Mesendoderm (in vitro differentiated cells): ENCODE results near the gene ENDOU.

Source experiments
- DNase-seq: peaks from one replicate; pipeline ENCODE4 v3.0.0; 2013
- H2AK5ac ChIP-seq: 2 replicates; pipeline ENCODE4 v1.6.1; 2013; ENCODE audit warnings: low read length, inconsistent platforms
- H2BK120ac ChIP-seq: 2 replicates; pipeline ENCODE4 v1.6.1; 2013; ENCODE audit warnings: low read depth, mild to moderate bottlenecking, low read length, moderate library complexity, mixed read lengths
- H2BK15ac ChIP-seq: replicated peaks from 2 replicates; pipeline ENCODE4 v1.6.1; 2013; ENCODE audit warnings: low read depth, mild to moderate bottlenecking, moderate library complexity
- H2BK5ac ChIP-seq: 2 replicates; pipeline ENCODE4 v1.6.1; 2013; ENCODE audit warnings: low read length, inconsistent platforms
- H3K18ac ChIP-seq: 2 replicates; pipeline ENCODE4 v1.6.1; 2013; ENCODE audit warnings: mild to moderate bottlenecking, low read length, mixed read lengths
- H3K23ac ChIP-seq: one replicate; pipeline ENCODE4 v1.6.1; 2013; ENCODE audit warnings: low read length
- H3K27ac ChIP-seq: 2 replicates; pipeline ENCODE4 v1.5.1; 2013; ENCODE audit warnings: low read depth, mild to moderate bottlenecking, inconsistent platforms, low read length, moderate library complexity
- H3K27me3 ChIP-seq: 2 replicates; pipeline ENCODE4 v1.6.1; 2013; ENCODE audit warnings: low read length, control low read depth, mild to moderate bottlenecking, inconsistent platforms; ENCODE audit not compliant: insufficient read depth, poor library complexity
- H3K36me3 ChIP-seq: 2 replicates; pipeline ENCODE4 v1.6.1; 2013; ENCODE audit warnings: low read length, inconsistent platforms; ENCODE audit not compliant: control insufficient read depth, insufficient read depth
- H3K4ac ChIP-seq: one replicate; pipeline ENCODE4 v1.6.1; 2013; ENCODE audit warnings: low read depth, mild to moderate bottlenecking, low read length, moderate library complexity
- H3K4me1 ChIP-seq: 2 replicates; pipeline ENCODE4 v1.6.1; 2013; ENCODE audit warnings: low read depth, low read length, inconsistent platforms; ENCODE audit not compliant: control insufficient read depth
- H3K4me2 ChIP-seq: 2 replicates; pipeline ENCODE4 v1.6.1; 2013; ENCODE audit warnings: low read length
- H3K4me3 ChIP-seq: 2 replicates; pipeline ENCODE4 v1.5.1; 2013; ENCODE audit warnings: mild to moderate bottlenecking, low read length
- H3K56ac ChIP-seq: one replicate; pipeline ENCODE4 v1.6.1; 2013; ENCODE audit warnings: low read length
- H3K79me1 ChIP-seq: 2 replicates; pipeline ENCODE4 v1.6.1; 2013; ENCODE audit warnings: low read length, inconsistent platforms
- H3K79me2 ChIP-seq: 2 replicates; pipeline ENCODE4 v1.6.1; 2013; ENCODE audit warnings: mild to moderate bottlenecking, low read length; ENCODE audit not compliant: control insufficient read depth, insufficient read depth
- H3K9ac ChIP-seq: 2 replicates; pipeline ENCODE4 v1.6.1; 2013; ENCODE audit warnings: low read length, inconsistent platforms
- H4K5ac ChIP-seq: one replicate; pipeline ENCODE4 v1.6.1; 2013; ENCODE audit warnings: low read length
- H4K8ac ChIP-seq: one replicate; pipeline ENCODE4 v1.6.1; 2013; ENCODE audit warnings: low read depth, mild to moderate bottlenecking, control low read depth, low read length, moderate library complexity
- WGBS: extraction: QIAGEN DNeasy Blood & Tissue Kit; methylation state at CpG from one replicate; pipeline ENCODE4 v1.1.7; 2013; ENCODE audit warnings: low lambda C conversion rate, missing lambda C conversion rate; ENCODE audit not compliant: insufficient coverage; ENCODE audit errors: extremely low coverage; 5-methylcytosine and 5-hydroxymethylcytosine counted together

ENDOU gene

GRCh38 chr12:47718531-47718930, 6.8 kb downstream of the ENDOU start:
- H3K27ac ChIP-seq, result no peak overlapping the region

DNA sequence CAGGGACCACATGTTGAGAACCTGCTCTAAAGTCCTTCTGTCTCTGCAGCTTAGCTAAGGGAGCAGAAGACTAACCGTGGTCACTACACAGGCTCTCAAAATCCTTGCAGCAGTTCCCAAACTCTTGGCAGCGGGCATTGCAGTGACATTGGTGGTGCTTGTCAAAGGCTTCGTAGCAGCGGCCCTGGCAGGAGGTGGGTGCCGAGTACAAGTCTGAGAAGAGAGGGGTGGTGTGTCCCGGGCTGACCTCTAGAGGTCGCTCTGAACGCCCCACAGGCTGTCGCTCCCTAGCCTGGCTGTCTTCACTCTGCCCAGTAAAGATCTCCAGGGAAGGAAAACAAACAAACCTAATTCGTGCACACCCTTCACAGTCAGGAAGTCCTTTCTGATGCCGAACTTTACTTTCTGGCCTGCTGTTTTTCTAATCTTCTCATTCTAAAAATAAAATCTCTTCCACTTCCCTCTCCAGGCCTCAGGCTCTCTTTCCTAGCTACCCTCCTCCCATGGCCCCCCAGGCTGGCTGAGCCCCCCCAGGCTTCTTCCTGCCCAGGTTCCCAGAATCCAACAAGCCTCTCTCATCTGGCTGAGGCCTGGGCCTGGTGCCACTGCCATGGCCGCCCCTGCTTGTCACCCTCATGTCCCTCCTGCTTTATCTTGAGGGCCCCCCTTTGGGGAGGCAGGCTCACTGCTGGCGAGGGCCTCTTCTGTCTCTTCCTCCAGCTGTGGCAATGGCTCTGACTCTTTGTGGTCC, 7.7 kb downstream of the ENDOU start:
- no peak overlapping the region for H3K56ac ChIP-seq
- no peaks in the 10 kb centered on the region for H3K36me3 ChIP-seq
- H3K23ac ChIP-seq, result no peak overlapping the region
- H2BK120ac ChIP-seq, result no peak overlapping the region
- no peak overlapping the region for H3K4me3 ChIP-seq
- H3K18ac ChIP-seq, result no peak overlapping the region
- H3K4me1 ChIP-seq, result no peaks in the 10 kb centered on the region
- H3K4ac ChIP-seq, result no peak overlapping the region
- no peaks in the 10 kb centered on the region for H3K79me1 ChIP-seq
- no peak overlapping the region for H4K5ac ChIP-seq
- no peak overlapping the region for H3K4me2 ChIP-seq
- H4K8ac ChIP-seq, result no peak overlapping the region
- no peak overlapping the region for H2AK5ac ChIP-seq
- no peak overlapping the region for H2BK5ac ChIP-seq
- peak overlapping the region; percentile 3 for H3K9ac ChIP-seq
- H3K27me3 ChIP-seq, result no peaks in the 10 kb centered on the region
- peak; percentile 93 for DNase-seq
- H2BK15ac ChIP-seq, result no peak overlapping the region
- no CpG with 5 or more reads among the region's 13 CpGs for WGBS
- H3K27ac ChIP-seq, result peak overlapping the region; percentile 8
- no peaks in the 10 kb centered on the region for H3K79me2 ChIP-seq

More at GRCh38 chr12:47718531-47718930, 6.8 kb downstream of the ENDOU start:
- Histone ChIP-seq H3K4me2 (no peak overlapping the region), H2BK5ac (no peak overlapping the region), H3K79me2 (no peaks in the 10 kb centered on the region), H3K27me3 (no peaks in the 10 kb centered on the region), H3K79me1 (no peaks in the 10 kb centered on the region), H3K18ac (no peak overlapping the region), H3K23ac (no peak overlapping the region), H4K5ac (no peak overlapping the region), H3K56ac (no peak overlapping the region), H2BK15ac (no peak overlapping the region), H3K4me1 (no peaks in the 10 kb centered on the region), H3K36me3 (no peaks in the 10 kb centered on the region), H3K9ac (no peak overlapping the region), H3K4ac (no peak overlapping the region), H2BK120ac (no peak overlapping the region), H2AK5ac (no peak overlapping the region), H4K8ac (no peak overlapping the region), H3K4me3 (no peak overlapping the region)
- no peak for DNase-seq
- no CpG with 5 or more reads among the region's 1 CpG for WGBS

GRCh38 chr12:47717046-47717442, 8.2 kb downstream of the ENDOU start:
- H3K4me2 ChIP-seq, result no peak overlapping the region
- no CpG with 5 or more reads among the region's 6 CpGs for WGBS

GRCh38 chr12:47715877-47716548, 9.3 kb downstream of the ENDOU start:
- no peak overlapping the region for H3K4ac ChIP-seq
- H3K9ac ChIP-seq, result no peak overlapping the region
- H3K56ac ChIP-seq, result no peak overlapping the region
- H3K36me3 ChIP-seq, result no peaks in the 10 kb centered on the region
- H2BK5ac ChIP-seq, result no peak overlapping the region
- no peak overlapping the region for H2AK5ac ChIP-seq
- H2BK15ac ChIP-seq, result no peak overlapping the region
- no peaks in the 10 kb centered on the region for H3K4me1 ChIP-seq
- H3K4me2 ChIP-seq, result no peak overlapping the region
- no peak for DNase-seq
- no peaks in the 10 kb centered on the region for H3K27me3 ChIP-seq
- no peak overlapping the region for H3K18ac ChIP-seq
- WGBS, result no CpG with 5 or more reads among the region's 13 CpGs
- no peak overlapping the region for H2BK120ac ChIP-seq
- no peak overlapping the region for H3K23ac ChIP-seq
- H3K79me2 ChIP-seq, result no peaks in the 10 kb centered on the region
- H3K4me3 ChIP-seq, result no peak overlapping the region
- H4K8ac ChIP-seq, result no peak overlapping the region
- H3K79me1 ChIP-seq, result no peaks in the 10 kb centered on the region
- no peak overlapping the region for H3K27ac ChIP-seq
- H4K5ac ChIP-seq, result no peak overlapping the region

More at GRCh38 chr12:47717046-47717442, 8.2 kb downstream of the ENDOU start:
- Histone ChIP-seq H2BK120ac (no peak overlapping the region), H3K4ac (no peak overlapping the region), H3K9ac (no peak overlapping the region), H3K36me3 (no peaks in the 10 kb centered on the region), H2AK5ac (no peak overlapping the region), H3K27ac (no peak overlapping the region), H4K8ac (no peak overlapping the region), H3K56ac (no peak overlapping the region), H3K27me3 (no peaks in the 10 kb centered on the region), H3K4me3 (no peak overlapping the region), H2BK5ac (no peak overlapping the region), H4K5ac (no peak overlapping the region), H2BK15ac (no peak overlapping the region), H3K79me2 (no peaks in the 10 kb centered on the region), H3K79me1 (no peaks in the 10 kb centered on the region), H3K23ac (no peak overlapping the region), H3K4me1 (no peaks in the 10 kb centered on the region), H3K18ac (no peak overlapping the region)
- no peak for DNase-seq

DNA sequence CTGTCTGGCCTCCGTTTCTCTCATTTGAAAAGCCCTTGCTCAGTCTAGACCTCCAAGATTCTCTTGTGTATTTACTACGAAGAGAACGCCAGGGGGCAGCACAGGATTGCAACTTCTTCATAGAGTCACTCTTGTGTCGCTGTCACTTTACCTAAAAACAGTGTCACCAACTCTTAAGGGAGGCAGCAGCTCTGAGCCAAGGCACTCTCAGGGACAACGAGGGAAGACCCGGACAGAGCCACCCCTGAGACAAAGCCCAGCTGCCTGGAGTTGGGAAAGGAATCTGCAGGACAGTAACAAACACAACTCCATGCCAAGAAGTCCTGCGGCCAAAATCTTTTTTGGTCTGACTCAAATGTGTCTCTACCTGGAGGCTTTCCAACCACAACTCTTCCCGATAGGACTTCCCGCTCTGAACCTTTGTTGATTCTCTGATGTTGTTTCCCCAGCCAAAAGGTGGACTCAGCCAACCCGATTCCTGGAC, 9.9 kb downstream of the ENDOU start:
- H3K23ac ChIP-seq, result no peak overlapping the region
- H2AK5ac ChIP-seq, result no peak overlapping the region
- H2BK120ac ChIP-seq, result no peak overlapping the region
- no peak overlapping the region for H2BK15ac ChIP-seq
- no CpG with 5 or more reads among the region's 10 CpGs for WGBS
- DNase-seq, result peak; percentile 89
- H4K8ac ChIP-seq, result no peak overlapping the region
- H3K27ac ChIP-seq, result no peak overlapping the region
- H3K4me1 ChIP-seq, result no peaks in the 10 kb centered on the region
- no peak overlapping the region for H2BK5ac ChIP-seq
- H3K4ac ChIP-seq, result no peak overlapping the region
- H3K79me2 ChIP-seq, result no peaks in the 10 kb centered on the region
- no peak overlapping the region for H4K5ac ChIP-seq
- no peaks in the 10 kb centered on the region for H3K36me3 ChIP-seq
- H3K56ac ChIP-seq, result no peak overlapping the region
- no peak overlapping the region for H3K18ac ChIP-seq
- no peaks in the 10 kb centered on the region for H3K27me3 ChIP-seq
- no peak overlapping the region for H3K4me3 ChIP-seq
- H3K9ac ChIP-seq, result no peak overlapping the region
- no peaks in the 10 kb centered on the region for H3K79me1 ChIP-seq
- no peak overlapping the region for H3K4me2 ChIP-seq
